GM23338 (cell line): Measurements from ENCODE around the gene TOPAZ1. TPM values are rescaled to one million over a fixed set of nuclear protein-coding genes. Genes with fewer than 3 reads are reported as not detected.

Experiments used
- ATAC-seq: fragments of 200-7000 bp; cut with Tn5 transposase; 3 replicates; pipeline ENCODE4 v1.9.1; 2020
- DNase-seq: peaks from one replicate; pipeline ENCODE4 v3.0.0-alpha.2; 2015; ENCODE audit warnings: low spot score
- H2AFZ ChIP-seq: fragments of 200-600 bp; sonication (generic); 2 replicates; pipeline ENCODE4 v1.8.0; 2016; ENCODE audit warnings: antibody characterized with exemption, mild to moderate bottlenecking, moderate library complexity
- H3F3A ChIP-seq: fragments of 200-600 bp; sonication (generic); replicated peaks from 2 replicates; pipeline ENCODE4 v1.8.0; 2017; ENCODE audit warnings: antibody characterized with exemption, mixed run types, low read depth
- H3K27ac ChIP-seq: fragments of 200-600 bp; sonication (generic); 2 replicates; pipeline ENCODE4 v1.6.1; 2016; ENCODE audit warnings: low read depth
- H3K27me3 ChIP-seq: fragments of 200-600 bp; sonication (generic); 2 replicates; pipeline ENCODE4 v1.8.0; 2016; ENCODE audit warnings: mild to moderate bottlenecking, mixed run types, moderate library complexity; ENCODE audit not compliant: insufficient read depth
- H3K36me3 ChIP-seq: fragments of 200-600 bp; sonication (generic); 2 replicates; pipeline ENCODE4 v1.8.0; 2016; ENCODE audit warnings: mild to moderate bottlenecking; ENCODE audit not compliant: insufficient read depth
- H3K4me1 ChIP-seq: fragments of 200-600 bp; sonication (generic); 2 replicates; pipeline ENCODE4 v1.8.0; 2016; ENCODE audit warnings: mild to moderate bottlenecking, moderate library complexity; ENCODE audit not compliant: insufficient read depth
- H3K4me2 ChIP-seq: fragments of 200-600 bp; sonication (generic); 2 replicates; pipeline ENCODE4 v1.7.1; 2017; ENCODE audit warnings: mixed run types
- H3K4me3 ChIP-seq: fragments of 200-600 bp; sonication (generic); 2 replicates; pipeline ENCODE4 v1.6.1; 2016; ENCODE audit warnings: mixed run types
- H3K79me2 ChIP-seq: fragments of 200-600 bp; sonication (generic); replicated peaks from 2 replicates; pipeline ENCODE4 v1.8.0; 2017; ENCODE audit warnings: mild to moderate bottlenecking; ENCODE audit not compliant: insufficient read depth
- H3K9me2 ChIP-seq: fragments of 200-600 bp; sonication (generic); 2 replicates; pipeline ENCODE4 v1.8.0; 2017; ENCODE audit not compliant: insufficient read depth
- H4K20me1 ChIP-seq: fragments of 200-600 bp; sonication (generic); replicated peaks from 2 replicates; pipeline ENCODE4 v1.8.0; 2017; ENCODE audit warnings: mild to moderate bottlenecking; ENCODE audit not compliant: insufficient read depth
- H3K27ac Mint-ChIP-seq: 2 replicates; pipeline ENCODE4 v1.8.0; 2020; ENCODE audit warnings: inconsistent platforms, mild to moderate bottlenecking, moderate library complexity, mixed read lengths
- H3K27me3 Mint-ChIP-seq: 3 replicates; pipeline ENCODE4 v1.8.0; 2022; ENCODE audit warnings: low read depth, mild to moderate bottlenecking, moderate library complexity, mixed read lengths, inconsistent platforms; ENCODE audit not compliant: insufficient read depth, poor library complexity
- H3K36me3 Mint-ChIP-seq: 3 replicates; pipeline ENCODE4 v1.8.0; 2021; ENCODE audit warnings: low read depth, mild to moderate bottlenecking, inconsistent platforms, moderate library complexity, mixed read lengths
- H3K4me1 Mint-ChIP-seq: 3 replicates; pipeline ENCODE4 v1.8.0; 2020; ENCODE audit warnings: mild to moderate bottlenecking, inconsistent platforms, mixed read lengths
- H3K4me3 Mint-ChIP-seq: 3 replicates; pipeline ENCODE4 v1.8.0; 2021; ENCODE audit warnings: moderate library complexity, mild to moderate bottlenecking, inconsistent platforms, mixed read lengths
- H3K9me3 Mint-ChIP-seq: 3 replicates; pipeline ENCODE4 v1.8.0; 2020; ENCODE audit warnings: moderate library complexity, mild to moderate bottlenecking, inconsistent platforms, mixed read lengths
- CREB1 ChIP-seq: fragments of 250-450 bp; sonication (Bioruptor Pico); IDR thresholded peaks from 2 replicates; pipeline ENCODE4 v1.5.0; 2020; ENCODE audit warnings: low read depth, mild to moderate bottlenecking, moderate library complexity
- CTCF ChIP-seq, 2 experiments: fragments of 200-600 bp in 1 of 2; sonication (generic) in 1 of 2; conservative IDR thresholded peaks; 2 replicates each; pipeline versions ENCODE4 v1.5.1 to v1.6.1; 2016 to 2017; ENCODE audit warnings: antibody characterized with exemption in 2 of 2, low read depth in 2 of 2, mild to moderate bottlenecking in 2 of 2, moderate library complexity in 1 of 2
- ETS1 ChIP-seq: IDR thresholded peaks from 2 replicates; pipeline ENCODE4 v1.6.1; 2016; ENCODE audit warnings: antibody characterized with exemption
- EZH2 ChIP-seq: fragments of 200-600 bp; sonication (generic); IDR thresholded peaks from one replicate; pipeline ENCODE4 v1.8.0; 2017; ENCODE audit warnings: antibody characterized with exemption, mild to moderate bottlenecking, low read depth; ENCODE audit not compliant: unreplicated experiment
- EZH2phosphoT487 ChIP-seq: fragments of 200-600 bp; sonication (generic); IDR thresholded peaks from one replicate; pipeline ENCODE4 v1.8.1; 2018; ENCODE audit warnings: antibody characterized with exemption; ENCODE audit not compliant: unreplicated experiment
- JUNB ChIP-seq: IDR thresholded peaks from one replicate; pipeline ENCODE4 v1.6.1; 2016; ENCODE audit warnings: antibody characterized with exemption; ENCODE audit not compliant: unreplicated experiment
- NANOG ChIP-seq: IDR thresholded peaks from 2 replicates; pipeline ENCODE4 v1.6.1; 2016; ENCODE audit warnings: antibody characterized with exemption, borderline replicate concordance
- POLR2AphosphoS5 ChIP-seq: IDR thresholded peaks from 2 replicates; pipeline ENCODE4 v1.6.1; 2016; ENCODE audit warnings: antibody characterized with exemption, low read depth
- REST ChIP-seq: IDR thresholded peaks from one replicate; pipeline ENCODE4 v1.6.1; 2018; ENCODE audit warnings: antibody characterized with exemption; ENCODE audit not compliant: unreplicated experiment
- STAT1 ChIP-seq: IDR thresholded peaks from one replicate; pipeline ENCODE4 v1.6.1; 2016; ENCODE audit warnings: antibody characterized with exemption; ENCODE audit not compliant: unreplicated experiment
- ZNF114 ChIP-seq: fragments of 250-450 bp; sonication (Bioruptor Pico); IDR thresholded peaks from 2 replicates; pipeline ENCODE4 v1.5.0; 2020; ENCODE audit warnings: mild to moderate bottlenecking, moderate library complexity
- ZNF331 ChIP-seq: fragments of 250-450 bp; sonication (Bioruptor Pico); IDR thresholded peaks from 2 replicates; pipeline ENCODE4 v1.5.0; 2020; ENCODE audit warnings: low read depth, mild to moderate bottlenecking, moderate library complexity
- ZNF462 ChIP-seq: fragments of 250-450 bp; sonication (Bioruptor Pico); IDR thresholded peaks from 2 replicates; pipeline ENCODE4 v1.5.0; 2020; ENCODE audit warnings: mild to moderate bottlenecking, moderate library complexity
- polyA plus RNA-seq: library from polyadenylated mRNA; unstranded; fragments of >200 nt; fragmentation: Nextera tagmentation; extraction: Ambion mirVana; gene quantifications from 2 replicates; pipeline ENCODE4 v1.2.1, GENCODE V29; 2016
- total RNA-seq: library from RNA; depleted of rRNA; stranded (reverse); fragments of >200 nt; shearing (Covaris generic); gene quantifications from 2 replicates; pipeline ENCODE4 v1.2.3, GENCODE V29; 2014

TOPAZ1 gene
- total and polyA plus RNA-seq, 2 experiments from 2014 or later, result not detected

GRCh38 chr3:44353355-44353924 lies 111.8 kb downstream of the TOPAZ1 start:
- no peak overlapping the region for H3K27ac ChIP-seq
- no peaks in the 10 kb centered on the region for H3K27me3 ChIP-seq
- H3K4me2 ChIP-seq, result no peak overlapping the region
- no peaks in the 10 kb centered on the region for H3K36me3 ChIP-seq
- Mint-ChIP-seq H3K27ac (no peak overlapping the region), H3K9me3 (no peaks in the 10 kb centered on the region), H3K4me1 (peaks cover 17% of the 10 kb centered on the region), H3K36me3 (peaks cover 2% of the 10 kb centered on the region), H3K4me3 (no peak overlapping the region), H3K27me3 (no peaks in the 10 kb centered on the region)
- H3K9me2 ChIP-seq, result no peaks in the 10 kb centered on the region
- H3K4me3 ChIP-seq, result no peak overlapping the region
- H3K4me1 ChIP-seq, result peaks cover 15% of the 10 kb centered on the region
- H4K20me1 ChIP-seq, result peaks cover 8% of the 10 kb centered on the region; the same call in 1 of the 2 replicates
- no peak overlapping the region for H2AFZ ChIP-seq
- no peaks in the 10 kb centered on the region for H3F3A ChIP-seq
- DNase-seq, result no peak
- no peak for ATAC-seq
- no peak for TF ChIP-seq POLR2AphosphoS5
- no peak for TF ChIP-seq EZH2phosphoT487
- TF ChIP-seq ZNF331 (CRISPR knock-in tag), result no peak
- TF ChIP-seq NANOG, result no peak
- no peak for TF ChIP-seq CREB1
- no peak for TF ChIP-seq REST
- TF ChIP-seq STAT1, result no peak
- TF ChIP-seq EZH2, result no peak
- TF ChIP-seq JUNB, result no peak
- no peak for TF ChIP-seq ZNF114
- TF ChIP-seq ZNF462, result no peak
- no peak for TF ChIP-seq CTCF (conservative IDR thresholded peaks at IDR 0.05; ENCODE audit: low read depth in 2 of 2)
- TF ChIP-seq ETS1, result no peak
- H3K79me2 ChIP-seq, result 0 out of 2 replicates have a peak, but pooled peaks cover 6% of the 10 kb centered on the region
